AG09319 (cell line): Measurements from ENCODE around the gene UBE3D.

Experiments used
- DNase-seq: peaks from one replicate; pipeline ENCODE4 v3.0.0-alpha.2; 2010; ENCODE audit warnings: low read depth; ENCODE audit errors: extremely low read depth
- TF ChIP-seq, protein P1 (sequence below): IDR thresholded peaks from 2 replicates; pipeline ENCODE4 v1.5.1; 2011; ENCODE audit warnings: low read depth, mild to moderate bottlenecking, inconsistent platforms, low read length, moderate library complexity

The UBE3D gene

DNA sequence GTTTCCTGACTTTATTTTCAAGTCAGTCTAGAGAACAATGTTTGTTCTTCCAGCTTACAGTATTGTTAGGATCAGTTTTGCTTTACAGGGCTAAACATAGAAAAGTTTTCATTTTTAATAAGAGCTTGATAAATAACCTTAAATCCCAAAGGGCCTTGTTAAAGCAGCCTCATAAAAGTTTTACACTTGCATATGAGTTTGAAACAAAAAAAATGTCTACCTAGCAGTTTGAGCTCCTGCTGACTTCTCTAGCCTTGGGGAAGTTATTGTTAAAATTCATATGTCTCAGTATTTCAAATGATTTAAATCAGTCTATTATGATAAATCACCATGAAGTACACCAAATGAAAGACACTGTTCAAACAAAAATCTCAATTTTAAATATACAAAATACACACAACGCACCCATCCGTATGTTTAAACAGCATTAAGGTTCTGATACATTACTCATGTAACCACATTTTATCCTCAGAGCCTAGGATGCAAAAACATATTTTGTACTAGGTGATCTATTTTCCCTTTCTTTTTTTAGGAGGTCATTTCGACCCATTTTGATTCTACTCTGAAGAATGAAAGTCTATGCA, 87.2 kb downstream of the UBE3D start:
- no peak for DNase-seq
- TF ChIP-seq, protein P1, sequence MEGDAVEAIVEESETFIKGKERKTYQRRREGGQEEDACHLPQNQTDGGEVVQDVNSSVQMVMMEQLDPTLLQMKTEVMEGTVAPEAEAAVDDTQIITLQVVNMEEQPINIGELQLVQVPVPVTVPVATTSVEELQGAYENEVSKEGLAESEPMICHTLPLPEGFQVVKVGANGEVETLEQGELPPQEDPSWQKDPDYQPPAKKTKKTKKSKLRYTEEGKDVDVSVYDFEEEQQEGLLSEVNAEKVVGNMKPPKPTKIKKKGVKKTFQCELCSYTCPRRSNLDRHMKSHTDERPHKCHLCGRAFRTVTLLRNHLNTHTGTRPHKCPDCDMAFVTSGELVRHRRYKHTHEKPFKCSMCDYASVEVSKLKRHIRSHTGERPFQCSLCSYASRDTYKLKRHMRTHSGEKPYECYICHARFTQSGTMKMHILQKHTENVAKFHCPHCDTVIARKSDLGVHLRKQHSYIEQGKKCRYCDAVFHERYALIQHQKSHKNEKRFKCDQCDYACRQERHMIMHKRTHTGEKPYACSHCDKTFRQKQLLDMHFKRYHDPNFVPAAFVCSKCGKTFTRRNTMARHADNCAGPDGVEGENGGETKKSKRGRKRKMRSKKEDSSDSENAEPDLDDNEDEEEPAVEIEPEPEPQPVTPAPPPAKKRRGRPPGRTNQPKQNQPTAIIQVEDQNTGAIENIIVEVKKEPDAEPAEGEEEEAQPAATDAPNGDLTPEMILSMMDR, result no peak

- DNase-seq, result no peak
- TF ChIP-seq, protein P1, result no peak
These were observed 89.5 kb downstream of the UBE3D start for GRCh38 chr6:82976179-82976578.

- TF ChIP-seq, protein P1, result no peak
- DNase-seq, result no peak
These were observed 93.7 kb downstream of the UBE3D start for GRCh38 chr6:82971877-82972460.

- TF ChIP-seq, protein P1, result no peak
- no peak for DNase-seq
These were observed 94.8 kb downstream of the UBE3D start for GRCh38 chr6:82970839-82971238.

GRCh38 chr6:82968708-82969107, 96.9 kb downstream of the UBE3D start:
- no peak for DNase-seq
- TF ChIP-seq, protein P1, result no peak

DNA sequence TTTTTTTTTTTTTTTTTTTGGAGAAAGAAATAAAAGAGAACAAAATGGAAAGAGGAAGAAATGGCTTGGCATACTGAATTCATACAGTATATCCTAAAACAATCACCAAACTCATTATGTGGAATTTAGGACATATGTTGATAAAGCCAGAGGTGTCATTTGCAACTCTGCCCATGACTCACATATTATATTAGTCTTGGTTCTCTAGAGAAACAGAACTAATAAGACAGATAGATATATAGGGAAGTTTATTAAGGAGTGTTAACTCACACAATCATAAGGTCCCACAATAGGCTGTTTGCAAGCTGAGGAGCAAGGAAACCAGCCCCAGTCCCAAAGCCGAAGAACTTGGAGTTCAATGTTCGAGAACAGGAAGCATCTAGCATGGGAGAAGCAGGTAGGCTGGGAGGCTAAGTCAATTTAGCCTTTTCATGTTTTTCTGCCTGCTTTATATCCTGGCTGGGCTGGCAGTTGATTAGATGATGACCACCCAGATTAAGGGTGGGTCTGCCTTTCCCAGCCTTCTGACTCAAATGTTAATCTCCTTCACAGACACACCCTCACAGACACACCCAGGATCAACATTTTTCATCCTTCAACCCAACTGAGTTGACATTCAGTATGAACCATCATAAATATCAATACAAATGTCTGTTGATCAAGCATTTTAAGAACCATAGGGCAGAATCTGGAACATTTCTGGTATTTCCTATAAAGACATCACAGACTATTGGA, 102.3 kb downstream of the UBE3D start:
- TF ChIP-seq, protein P1, result no peak
- no peak for DNase-seq

- no peak for DNase-seq
- TF ChIP-seq, protein P1, result no peak
These were observed 106.2 kb downstream of the UBE3D start for GRCh38 chr6:82959385-82959941.
